ENCODE data around the gene PTCH1.

DNA sequence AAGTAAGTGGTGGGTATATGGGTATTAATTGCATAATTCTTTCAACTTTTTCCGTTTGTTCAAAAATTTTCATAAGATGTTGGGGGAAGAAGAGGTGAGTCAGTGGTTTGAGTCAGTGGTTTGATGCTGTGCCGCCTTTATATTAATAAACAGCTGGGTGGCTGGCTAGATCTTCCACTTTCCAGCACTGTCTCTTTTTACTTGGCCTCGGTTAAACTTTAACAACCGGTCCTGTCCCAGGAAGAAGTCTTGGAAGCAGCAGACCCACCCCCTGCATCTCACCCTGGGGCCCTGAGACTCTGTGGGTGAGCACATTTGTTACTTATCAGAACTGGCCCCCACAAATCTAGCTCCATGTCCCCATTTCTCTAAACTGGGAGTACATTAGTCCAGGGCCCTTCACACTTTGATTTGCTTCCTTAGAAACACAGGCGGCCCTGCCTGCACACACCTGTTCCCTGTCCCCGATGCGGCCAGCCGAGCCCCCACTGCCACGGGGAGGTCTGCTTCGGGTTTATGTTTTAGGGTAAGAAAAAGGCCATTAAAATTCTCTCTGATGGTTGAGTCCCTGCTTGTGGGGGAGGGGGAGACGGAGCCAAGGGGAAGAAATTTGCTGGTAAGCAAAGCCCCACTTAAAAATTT, 90.7 kb downstream of the PTCH1 start:
- TF ChIP-seq SIN3A (IDR thresholded peaks at IDR 0.05; ENCODE audit: low read depth), result no peak
- TF ChIP-seq, protein P1, sequence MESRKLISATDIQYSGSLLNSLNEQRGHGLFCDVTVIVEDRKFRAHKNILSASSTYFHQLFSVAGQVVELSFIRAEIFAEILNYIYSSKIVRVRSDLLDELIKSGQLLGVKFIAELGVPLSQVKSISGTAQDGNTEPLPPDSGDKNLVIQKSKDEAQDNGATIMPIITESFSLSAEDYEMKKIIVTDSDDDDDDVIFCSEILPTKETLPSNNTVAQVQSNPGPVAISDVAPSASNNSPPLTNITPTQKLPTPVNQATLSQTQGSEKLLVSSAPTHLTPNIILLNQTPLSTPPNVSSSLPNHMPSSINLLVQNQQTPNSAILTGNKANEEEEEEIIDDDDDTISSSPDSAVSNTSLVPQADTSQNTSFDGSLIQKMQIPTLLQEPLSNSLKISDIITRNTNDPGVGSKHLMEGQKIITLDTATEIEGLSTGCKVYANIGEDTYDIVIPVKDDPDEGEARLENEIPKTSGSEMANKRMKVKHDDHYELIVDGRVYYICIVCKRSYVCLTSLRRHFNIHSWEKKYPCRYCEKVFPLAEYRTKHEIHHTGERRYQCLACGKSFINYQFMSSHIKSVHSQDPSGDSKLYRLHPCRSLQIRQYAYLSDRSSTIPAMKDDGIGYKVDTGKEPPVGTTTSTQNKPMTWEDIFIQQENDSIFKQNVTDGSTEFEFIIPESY (IDR thresholded peaks at IDR 0.05; ENCODE audit: extremely low read depth, insufficient replicate concordance, low read length), result no peak
- TF ChIP-seq, protein P2, sequence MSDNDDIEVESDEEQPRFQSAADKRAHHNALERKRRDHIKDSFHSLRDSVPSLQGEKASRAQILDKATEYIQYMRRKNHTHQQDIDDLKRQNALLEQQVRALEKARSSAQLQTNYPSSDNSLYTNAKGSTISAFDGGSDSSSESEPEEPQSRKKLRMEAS (IDR thresholded peaks at IDR 0.05), result no peak
- TF ChIP-seq EZH2 (IDR thresholded peaks at IDR 0.05), result no peak
- TF ChIP-seq POLR2A (IDR thresholded peaks at IDR 0.05; ENCODE audit: borderline replicate concordance, extremely low read depth, insufficient read depth, insufficient read length), result no peak
- TF ChIP-seq, protein P3, sequence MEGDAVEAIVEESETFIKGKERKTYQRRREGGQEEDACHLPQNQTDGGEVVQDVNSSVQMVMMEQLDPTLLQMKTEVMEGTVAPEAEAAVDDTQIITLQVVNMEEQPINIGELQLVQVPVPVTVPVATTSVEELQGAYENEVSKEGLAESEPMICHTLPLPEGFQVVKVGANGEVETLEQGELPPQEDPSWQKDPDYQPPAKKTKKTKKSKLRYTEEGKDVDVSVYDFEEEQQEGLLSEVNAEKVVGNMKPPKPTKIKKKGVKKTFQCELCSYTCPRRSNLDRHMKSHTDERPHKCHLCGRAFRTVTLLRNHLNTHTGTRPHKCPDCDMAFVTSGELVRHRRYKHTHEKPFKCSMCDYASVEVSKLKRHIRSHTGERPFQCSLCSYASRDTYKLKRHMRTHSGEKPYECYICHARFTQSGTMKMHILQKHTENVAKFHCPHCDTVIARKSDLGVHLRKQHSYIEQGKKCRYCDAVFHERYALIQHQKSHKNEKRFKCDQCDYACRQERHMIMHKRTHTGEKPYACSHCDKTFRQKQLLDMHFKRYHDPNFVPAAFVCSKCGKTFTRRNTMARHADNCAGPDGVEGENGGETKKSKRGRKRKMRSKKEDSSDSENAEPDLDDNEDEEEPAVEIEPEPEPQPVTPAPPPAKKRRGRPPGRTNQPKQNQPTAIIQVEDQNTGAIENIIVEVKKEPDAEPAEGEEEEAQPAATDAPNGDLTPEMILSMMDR (IDR thresholded peaks at IDR 0.05 in 2 of 3, conservative IDR thresholded peaks at IDR 0.05 in 1 of 3; ENCODE audit: borderline replicate concordance in 1 of 3, insufficient read depth in 1 of 3, low read depth in 2 of 3, low read length in 2 of 3), result no peak
- TF ChIP-seq JUND (IDR thresholded peaks at IDR 0.05), result no peak

Data from HCT116 (cell line).